GM20431 (cell line): ENCODE data around the gene UCP3.

Source experiments
- in situ Hi-C: fragments of 300-500 bp; cut with MseI, MboI; formaldehyde crosslinking; loops from one replicate; pipeline ENCODE4 v1.15.0; 2020; ENCODE audit warnings: low sequenced_read_pairs; ENCODE audit not compliant: unreplicated experiment

The UCP3 gene

DNA sequence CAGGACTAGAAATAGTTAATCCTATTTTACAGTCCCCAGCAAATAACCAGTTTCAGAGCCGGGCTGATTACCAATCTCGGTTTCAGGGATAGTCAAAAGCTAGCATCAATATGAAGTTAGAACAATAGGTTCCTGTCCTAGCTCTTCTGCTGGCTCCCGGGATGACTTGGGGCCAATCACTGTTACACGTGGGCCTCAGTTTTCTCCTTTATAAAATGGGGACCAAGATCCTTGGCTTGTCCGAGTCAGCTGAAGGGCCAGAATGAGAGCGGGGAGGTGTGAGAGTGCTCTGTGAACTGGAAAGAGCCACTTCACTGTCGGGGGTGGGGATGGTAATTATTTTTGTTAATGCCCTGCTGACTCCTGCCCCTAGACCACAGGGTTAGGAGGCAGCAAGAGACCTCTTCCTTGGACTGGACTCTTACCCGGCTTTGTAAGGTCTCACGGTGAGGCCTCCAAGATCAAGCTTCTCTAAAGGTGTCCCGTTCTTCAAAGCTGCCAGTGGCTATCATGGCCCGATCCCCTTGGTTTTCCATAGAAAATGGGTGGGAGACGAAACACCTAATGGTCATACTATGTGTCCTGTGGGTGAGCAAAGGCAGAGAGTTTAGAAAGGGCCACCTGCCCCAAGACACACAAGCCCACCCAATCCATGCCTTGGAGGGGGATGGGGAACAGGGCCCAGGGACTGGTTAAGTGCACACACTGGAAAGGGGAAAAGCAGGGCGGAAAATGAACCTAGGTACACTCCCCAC lies 27.7 kb downstream of the UCP3 start:
- in situ Hi-C loops: no loop called here

DNA sequence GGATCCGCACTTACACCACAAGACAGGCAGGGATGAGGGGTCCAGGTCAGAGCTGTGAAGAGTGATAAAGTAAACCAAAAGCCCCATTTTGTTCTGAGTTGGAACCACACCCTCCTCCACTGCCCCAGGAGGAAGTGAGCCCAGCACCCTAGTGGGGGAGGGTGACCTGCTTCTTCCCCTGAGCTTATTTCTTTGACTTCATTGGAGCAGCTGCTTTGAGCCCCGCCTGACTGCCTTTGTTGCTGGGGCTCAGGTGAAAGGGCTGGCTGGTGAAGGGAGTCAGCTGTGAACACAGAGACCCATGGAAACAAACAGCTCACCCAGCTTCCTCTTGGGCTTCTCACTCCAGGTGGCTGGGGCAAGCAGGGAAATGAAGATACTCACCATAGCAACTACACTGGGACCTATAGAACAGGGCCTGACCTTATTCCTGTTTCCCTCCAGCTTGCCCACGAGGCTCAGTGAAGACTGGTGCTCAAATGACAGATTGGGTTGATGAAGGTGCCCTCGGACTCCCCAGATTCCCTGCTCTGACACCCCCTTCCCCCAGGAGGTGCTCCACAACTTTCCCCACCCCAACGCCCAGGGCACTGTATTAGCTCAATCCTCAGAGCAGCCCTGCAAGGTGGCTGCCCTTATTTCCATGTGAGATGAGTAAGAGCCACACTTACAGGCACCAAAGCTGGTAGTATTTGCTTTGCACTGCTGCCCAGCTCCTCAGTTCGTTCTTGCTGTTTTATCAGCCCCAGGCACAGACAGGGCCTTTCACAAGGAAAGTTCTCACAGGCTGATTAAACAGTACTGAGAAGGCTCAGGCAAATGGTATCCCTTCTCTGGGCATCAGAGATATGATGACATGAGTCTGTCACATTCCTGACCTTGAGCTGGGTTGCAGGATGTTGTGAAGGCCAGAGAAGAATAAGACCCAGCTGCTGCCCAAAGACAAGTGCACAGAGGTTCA lies 28.6 kb downstream of the UCP3 start:
- in situ Hi-C loops: no loop called here

DNA sequence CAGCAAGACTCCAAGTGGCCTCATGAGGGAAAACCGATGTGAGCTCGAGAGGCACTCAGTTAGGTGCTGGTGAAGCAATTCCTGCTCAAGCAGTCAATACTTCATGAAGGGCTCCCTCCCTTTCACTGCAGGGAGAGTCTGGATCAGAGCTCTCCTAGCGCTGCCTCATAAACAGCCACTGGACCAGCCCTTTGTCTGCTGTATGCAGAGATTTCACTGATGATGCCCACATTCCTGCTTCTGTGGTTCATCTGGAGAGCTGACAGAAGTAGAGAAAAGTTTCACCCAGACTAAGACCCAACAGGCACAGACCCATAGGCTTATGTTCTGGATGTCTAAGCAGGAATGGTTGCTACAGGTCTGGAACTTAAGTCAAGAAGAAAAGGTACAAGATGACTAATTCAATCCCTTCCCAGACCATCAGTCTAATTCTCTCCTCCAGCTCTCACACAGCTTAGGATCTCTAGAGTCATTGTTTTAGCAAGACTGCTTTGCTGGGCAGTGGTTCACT lies 30.3 kb downstream of the UCP3 start:
- in situ Hi-C loops: no loop called here

DNA sequence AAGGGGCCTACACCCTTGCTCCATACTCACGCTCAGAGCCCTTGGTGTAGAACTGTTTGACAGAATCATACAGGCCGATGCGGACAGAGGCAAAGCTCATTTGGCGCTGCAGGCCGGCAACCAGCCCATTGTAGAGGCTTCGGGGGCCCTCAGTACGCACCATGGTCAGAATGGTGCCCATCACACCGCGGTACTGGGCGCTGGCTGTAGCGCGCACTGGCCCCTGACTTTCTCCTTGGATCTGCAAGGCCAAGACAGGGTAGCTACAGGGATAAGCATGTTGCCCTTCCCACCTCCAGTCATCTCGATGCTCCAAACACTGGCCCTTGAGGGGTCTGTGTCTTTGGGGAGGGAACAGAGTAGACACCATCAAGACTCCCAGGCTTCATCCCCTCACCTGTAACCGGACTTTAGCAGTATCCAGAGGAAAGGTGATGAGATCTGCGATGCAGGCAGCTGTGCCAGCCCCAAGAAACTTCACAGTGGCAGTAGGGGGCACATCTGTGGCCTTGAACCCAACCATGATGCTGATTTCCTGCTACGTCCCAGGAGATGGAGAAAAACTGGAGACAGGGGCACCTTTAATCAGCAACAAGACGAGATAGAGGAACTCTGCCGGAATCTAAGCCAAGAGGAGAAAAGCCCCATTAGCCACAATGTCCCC lies 30.9 kb downstream of the UCP3 start:
- in situ Hi-C loops: no loop called here

DNA sequence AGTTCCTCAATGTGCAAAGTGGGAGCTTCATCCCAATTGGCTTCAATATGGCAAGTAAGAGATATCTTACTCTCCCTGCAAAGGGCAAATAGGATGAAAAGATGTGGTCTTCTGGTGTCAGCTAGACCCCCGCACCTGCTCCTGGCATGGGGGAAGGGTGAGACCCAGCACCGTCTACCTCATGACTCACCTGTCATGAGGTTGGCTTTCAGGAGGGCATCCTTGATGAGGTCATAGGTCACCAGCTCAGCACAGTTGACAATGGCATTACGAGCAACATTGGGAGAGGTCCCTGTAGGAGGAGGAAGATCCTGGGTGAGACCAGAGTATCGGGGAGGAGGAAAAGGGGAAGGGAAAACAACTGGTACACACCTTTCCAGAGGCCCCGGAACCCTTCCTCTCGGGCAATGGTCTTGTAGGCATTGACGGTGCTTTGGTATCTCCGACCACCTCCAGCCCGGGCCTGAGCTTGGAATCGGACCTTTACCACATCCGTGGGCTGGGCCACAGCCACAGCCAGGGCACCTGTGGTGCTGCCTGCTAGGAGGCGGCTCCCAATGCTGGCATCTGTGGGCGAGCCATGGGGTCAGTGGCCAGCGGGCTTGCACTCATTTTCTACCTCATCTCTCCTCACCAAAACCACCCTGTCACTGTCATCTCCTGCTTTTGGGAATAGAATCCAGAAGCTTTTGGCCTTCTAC lies 32.3 kb downstream of the UCP3 start:
- in situ Hi-C loops: no loop called here

DNA sequence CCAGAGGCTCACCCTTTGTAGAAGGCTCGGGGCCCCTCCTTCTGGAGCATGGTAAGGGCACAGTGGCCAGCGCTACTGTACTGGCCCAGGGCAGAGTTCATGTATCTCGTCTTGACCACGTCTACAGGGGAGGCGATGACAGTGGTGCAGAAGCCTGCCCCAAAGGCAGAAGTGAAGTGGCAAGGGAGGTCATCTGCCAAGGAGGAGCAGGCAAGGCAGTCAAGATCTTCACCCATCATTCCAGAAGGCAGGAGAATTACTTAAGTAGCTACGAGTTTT lies 33.5 kb downstream of the UCP3 start:
- in situ Hi-C loops: no loop called here

DNA sequence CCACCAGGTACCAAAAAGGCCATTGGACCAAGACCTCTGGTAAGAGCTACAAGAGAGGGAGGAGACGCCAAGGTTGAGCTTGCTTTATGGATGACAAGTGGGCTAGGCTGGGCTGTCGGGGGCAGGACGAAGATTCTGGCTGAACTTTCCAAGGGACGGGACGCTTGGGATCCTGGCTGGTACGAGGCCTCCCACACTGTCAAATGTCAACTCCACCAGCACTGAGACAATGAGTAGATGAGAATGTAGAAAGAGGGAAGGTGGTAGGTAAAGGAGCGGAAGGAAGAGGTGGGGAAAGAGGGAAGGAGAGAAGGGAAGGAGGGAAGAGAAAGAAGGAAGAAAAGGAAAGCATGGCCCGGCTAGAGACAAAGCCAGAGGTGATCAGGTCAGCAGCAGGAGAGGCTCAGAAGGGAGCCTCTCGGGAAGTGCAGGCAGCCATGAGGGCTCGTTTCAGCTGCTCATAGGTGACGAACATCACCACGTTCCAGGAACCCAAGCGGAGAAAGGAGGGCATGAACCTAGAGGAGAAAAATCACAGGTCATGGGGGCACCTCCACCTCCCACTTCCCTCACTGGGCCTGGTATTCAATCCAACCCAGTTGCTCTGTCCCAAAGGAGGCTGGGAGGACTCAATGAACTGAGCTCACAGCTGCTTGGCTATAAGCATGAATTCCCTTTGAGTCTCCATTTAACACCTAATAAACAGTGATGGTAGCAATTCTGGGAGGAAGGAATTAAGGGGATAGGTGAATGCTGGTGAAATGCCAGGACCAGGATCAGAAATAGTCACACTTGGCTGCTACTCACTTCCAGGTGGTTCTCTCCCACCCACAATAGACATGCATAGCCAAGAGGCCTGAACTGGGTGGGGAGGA lies 34.0 kb downstream of the UCP3 start:
- in situ Hi-C loops: no loop called here

DNA sequence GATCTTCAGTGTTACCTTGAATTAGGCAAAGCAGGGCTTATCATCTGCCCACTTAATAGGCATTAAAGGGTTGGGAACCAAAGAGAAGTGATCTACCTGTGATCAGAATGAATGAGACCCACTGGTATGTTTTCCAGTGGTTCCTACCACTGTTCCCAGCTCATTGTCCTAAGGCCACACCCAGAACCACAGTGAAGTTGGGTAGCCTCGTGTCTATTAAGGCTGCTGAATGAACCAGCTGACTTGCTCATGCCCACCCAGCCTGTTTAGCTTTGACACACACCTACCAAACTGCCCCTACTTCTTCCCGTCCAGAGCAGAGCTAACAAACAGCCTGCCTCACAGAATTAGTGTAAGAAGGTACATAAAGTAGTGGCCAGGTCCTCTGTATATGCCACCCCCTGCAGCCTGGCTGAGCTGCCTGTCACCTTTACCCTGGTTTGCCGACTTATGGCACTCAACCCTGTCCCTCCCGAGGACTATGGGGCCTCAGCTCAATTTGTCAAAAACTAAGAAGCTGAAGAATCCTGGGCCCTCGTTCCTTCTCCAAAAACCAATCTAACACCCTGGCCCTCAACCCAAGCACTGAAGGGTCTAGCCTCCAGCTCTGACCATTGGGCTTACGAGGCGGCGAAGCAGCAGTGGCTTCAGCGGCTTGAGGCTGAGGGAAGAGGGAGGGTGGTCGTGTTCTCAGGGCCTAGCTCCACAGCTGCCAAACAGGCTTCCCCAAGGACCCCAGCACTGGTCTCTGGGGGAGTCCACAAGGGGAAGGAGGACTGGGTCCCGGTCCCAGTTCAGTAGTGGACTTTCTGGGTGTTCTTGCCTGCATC lies 36.0 kb downstream of the UCP3 start:
- in situ Hi-C loops: no loop called here

DNA sequence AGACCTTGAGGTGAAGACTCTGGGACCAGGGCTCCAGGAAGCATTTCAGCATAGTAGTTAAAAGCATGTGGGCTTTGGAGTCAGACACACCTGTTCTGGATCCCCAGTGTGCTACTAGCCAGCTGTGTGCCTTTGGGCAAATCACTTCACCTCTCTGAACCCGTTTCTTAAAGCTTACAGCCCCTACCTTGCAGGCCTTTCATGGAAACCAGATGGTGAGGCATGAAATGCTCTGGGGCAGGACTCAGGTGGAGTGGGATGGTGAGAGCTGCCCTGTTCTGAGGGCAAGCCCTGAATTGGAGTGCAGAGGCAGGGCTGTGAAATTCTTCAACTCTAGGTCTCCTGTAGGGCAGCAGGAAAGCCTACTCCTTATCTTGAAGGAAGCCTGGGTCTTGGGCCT lies 36.7 kb downstream of the UCP3 start:
- in situ Hi-C loops: no loop called here

DNA sequence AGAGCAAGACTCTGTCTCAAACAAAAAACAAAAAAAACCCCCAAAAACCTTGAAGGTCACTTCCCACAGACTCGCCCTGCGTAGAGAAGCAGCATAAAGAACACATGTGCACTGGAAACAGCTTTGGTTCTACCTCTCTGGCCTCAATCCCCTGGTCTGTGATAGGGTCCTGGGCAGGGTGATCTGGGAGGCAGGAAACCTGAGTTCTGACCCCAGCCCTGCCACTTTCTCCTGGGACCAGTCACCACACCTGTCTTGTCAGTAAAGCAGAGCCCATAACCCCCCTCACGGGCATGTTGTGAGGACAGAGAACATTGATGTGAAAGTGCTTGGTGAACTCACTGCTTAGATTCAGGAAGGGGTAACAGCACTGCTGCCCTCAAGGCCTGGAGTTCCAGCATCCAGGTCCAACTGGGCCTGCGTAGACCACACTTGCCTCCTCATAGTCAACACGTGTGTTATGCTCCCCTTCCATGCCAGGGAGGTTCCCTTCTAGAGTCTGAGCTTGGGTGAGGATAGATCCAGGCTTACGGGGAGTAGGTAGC lies 37.6 kb downstream of the UCP3 start:
- in situ Hi-C loops: no loop called here

DNA sequence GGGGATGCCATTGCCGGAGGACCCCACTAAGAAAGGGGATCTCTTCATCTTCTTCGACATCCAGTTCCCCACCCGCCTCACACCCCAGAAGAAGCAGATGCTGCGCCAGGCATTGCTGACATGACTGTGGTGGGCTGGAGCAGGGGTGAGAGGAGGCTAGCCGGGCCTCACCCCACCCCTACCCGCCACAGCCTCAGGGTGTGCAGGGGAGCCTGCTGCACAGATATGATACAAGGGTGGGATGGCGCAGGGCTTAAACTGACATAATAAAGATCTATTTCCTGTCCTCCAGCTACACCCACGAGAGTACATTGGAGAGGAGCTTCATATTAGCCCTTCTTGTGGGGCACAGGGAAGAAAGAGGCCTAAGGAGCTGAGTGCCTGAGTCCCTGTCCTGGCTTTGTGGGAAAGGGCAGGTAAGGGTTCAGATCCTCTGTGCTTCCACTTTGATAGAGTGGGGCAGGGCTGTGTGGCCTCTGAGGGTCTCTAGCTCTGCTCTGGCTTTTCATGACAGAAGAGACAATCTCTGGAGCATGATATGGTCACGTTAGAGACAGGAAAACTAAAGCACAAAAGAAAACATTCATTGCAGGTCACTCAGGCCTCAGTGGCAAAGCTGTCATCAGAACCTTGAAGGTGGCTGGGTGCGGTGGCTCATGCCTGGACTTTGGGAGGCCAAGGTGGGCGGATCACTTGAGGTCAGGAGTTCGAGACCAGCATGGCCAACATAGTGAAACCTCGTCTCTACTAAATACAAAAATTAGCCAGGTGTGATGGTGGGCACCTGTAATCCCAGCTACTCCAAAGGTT lies 38.7 kb downstream of the UCP3 start:
- in situ Hi-C loops: no loop called here

DNA sequence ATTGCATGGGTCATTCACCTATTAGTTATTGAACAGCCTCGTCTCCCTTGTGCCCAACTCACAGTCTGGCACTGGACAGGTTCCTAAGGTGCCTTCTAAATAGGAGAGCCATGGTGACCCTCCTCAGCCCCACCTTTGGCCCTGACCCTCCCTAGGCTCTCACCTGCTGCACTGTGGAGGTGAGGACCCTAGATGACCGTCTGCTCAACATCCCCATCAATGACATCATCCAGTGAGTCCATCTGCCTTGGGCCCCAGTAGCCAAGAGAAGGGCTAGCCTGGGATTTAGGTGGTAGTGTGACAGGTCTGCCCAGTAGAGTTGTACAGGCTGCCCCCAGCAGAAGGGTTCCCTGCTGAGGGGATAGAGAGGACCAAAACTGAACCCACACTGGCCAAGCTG lies 39.8 kb downstream of the UCP3 start:
- in situ Hi-C loops: no loop called here

DNA sequence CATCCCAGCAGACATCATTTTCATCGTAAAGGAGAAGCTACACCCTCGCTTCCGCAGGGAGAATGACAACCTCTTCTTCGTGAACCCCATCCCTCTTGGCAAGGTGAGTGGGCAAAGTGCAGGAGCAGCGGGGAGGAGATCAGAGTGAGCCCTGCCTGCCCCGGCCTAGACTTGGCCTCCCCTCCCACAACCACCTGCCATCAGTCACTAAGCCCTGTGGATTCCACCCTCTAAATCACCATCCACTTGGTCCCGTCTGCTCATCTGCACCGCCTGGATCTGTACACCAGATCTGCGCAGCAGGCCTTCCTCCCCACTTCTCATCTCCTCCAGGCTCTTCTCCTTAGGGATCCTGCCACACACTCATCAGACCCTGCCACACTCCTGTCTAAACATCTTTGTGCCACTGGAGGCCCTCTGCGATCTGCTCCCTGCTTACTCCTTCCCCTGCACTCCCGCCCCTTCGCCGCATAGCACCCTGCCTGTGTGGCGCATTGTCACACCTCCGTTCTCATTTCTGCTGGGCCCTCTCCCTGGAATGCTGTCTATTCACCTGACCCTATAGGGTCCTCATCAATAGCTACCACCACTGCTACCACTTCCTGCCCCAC lies 40.4 kb downstream of the UCP3 start:
- in situ Hi-C loops: no loop called here

DNA sequence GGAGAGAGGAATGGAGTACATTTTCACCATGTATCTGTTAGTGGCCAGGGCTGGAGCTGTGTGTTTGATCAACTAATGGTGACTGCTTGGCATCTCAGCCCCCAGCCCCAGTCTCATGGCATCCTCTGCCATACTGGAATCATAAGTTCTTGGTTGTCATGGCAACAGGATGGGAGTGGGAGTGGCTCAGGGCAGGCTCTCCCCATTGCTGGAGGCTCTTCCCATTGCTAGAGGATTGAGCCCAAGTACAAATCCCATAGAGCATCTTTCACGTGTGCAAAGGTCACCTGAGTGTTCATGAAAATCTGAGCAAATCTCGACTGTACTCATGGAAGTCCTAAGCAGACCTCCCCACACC lies 43.1 kb downstream of the UCP3 start:
- in situ Hi-C loops: no loop called here

DNA sequence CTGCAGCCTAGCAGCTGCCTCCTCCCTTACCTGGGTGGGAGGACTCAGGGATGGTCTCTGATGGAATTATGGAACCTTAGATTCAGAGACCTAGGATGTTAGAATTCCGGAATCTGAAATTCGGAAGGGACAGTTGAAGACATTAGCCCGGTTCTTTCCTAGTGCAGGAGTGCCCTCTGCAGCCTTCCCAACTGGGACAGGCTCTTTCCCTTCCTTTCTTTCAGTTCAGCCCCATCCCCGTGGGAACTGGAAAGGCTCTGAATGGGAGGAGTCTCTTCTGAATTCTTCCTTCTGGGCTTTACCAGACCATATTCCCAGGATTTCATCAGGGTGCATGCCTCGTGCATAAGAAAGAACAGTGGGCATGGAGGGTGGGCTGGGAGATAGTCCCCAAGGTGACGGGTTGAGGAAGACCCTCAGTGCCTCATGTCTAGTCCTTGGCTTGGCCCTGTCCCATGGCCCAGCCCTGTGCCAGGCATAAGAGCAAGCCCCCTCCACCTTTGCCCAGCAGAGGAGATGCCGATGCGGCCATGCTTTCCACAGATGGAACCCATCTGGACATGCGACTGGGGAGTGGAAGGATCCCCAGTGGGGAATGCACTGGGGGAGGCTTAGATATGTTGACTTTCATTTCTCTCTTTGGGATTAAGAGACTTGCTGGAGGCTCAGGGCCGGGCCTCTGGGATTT lies 43.7 kb downstream of the UCP3 start:
- in situ Hi-C loops: no loop called here

DNA sequence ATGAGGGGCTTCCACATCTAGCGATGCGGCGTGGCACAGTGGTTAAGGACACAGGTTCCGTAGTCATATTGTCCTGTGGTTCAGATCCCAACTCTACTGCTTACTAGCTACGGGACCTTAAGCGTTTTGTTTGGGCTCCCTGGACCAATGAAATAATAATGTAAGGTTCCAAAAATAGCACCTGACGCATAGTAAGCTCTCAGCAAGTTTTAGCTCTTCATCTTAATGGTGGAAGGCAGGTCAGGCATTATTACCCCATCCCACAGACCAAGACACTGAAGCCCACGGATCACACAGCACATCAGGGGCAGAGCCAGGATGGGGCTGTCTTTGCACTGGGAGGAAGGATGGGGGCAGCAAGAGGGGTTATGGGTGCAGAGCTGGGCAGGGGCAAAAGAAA lies 45.0 kb downstream of the UCP3 start:
- in situ Hi-C loops: no loop called here
